Smooth muscle cell (in vitro differentiated cells): ENCODE data around the gene CD9. TPM values are rescaled to one million over a fixed set of nuclear protein-coding genes. Genes with fewer than 3 reads are reported as not detected.

Source experiments
- DNase-seq: peaks from one replicate; lab custom pipeline; 2025; ENCODE audit not compliant: unreplicated experiment; lab: John Stamatoyannopoulos, UW
- H2AFZ ChIP-seq: fragments of 200-600 bp; sonication (generic); 2 replicates; pipeline ENCODE4 v1.6.0; 2016; ENCODE audit warnings: antibody characterized with exemption, low read depth, mild to moderate bottlenecking
- H3F3A ChIP-seq: fragments of 200-600 bp; sonication (generic); 2 replicates; pipeline ENCODE4 v1.6.0; 2017; ENCODE audit warnings: antibody characterized with exemption, low read depth
- H3K27ac ChIP-seq: fragments of 200-600 bp; sonication (generic); 2 replicates; pipeline ENCODE4 v1.5.1; 2016; ENCODE audit warnings: low read depth, mild to moderate bottlenecking
- H3K27me3 ChIP-seq: fragments of 200-600 bp; sonication (generic); 2 replicates; pipeline ENCODE4 v1.6.1; 2016; ENCODE audit warnings: low read depth, mild to moderate bottlenecking
- H3K36me3 ChIP-seq: fragments of 200-600 bp; sonication (generic); 2 replicates; pipeline ENCODE4 v1.5.1; 2016; ENCODE audit warnings: low read depth
- H3K4me1 ChIP-seq: fragments of 200-600 bp; sonication (generic); 2 replicates; pipeline ENCODE4 v1.5.1; 2016; ENCODE audit warnings: low read depth
- H3K4me2 ChIP-seq: fragments of 200-600 bp; sonication (generic); 2 replicates; pipeline ENCODE4 v1.6.0; 2016; ENCODE audit warnings: mild to moderate bottlenecking
- H3K4me3 ChIP-seq: fragments of 200-600 bp; sonication (generic); 2 replicates; pipeline ENCODE4 v1.5.1; 2016; ENCODE audit warnings: mild to moderate bottlenecking
- H3K79me2 ChIP-seq: fragments of 200-600 bp; sonication (generic); 2 replicates; pipeline ENCODE4 v1.6.0; 2016; ENCODE audit warnings: low read depth, mild to moderate bottlenecking
- H3K9ac ChIP-seq: fragments of 200-600 bp; sonication (generic); 2 replicates; pipeline ENCODE4 v1.6.0; 2016; ENCODE audit warnings: low read depth
- H3K9me3 ChIP-seq: fragments of 200-600 bp; sonication (generic); replicated peaks from 2 replicates; pipeline ENCODE4 v1.5.1; 2016; ENCODE audit warnings: low read depth
- H4K20me1 ChIP-seq: fragments of 200-600 bp; sonication (generic); 2 replicates; pipeline ENCODE4 v1.6.0; 2016; ENCODE audit warnings: low read depth
- WGBS: methylation state at CpG from one replicate; pipeline ENCODE4 v1.1.7; 2016; ENCODE audit warnings: low lambda C conversion rate; 5-methylcytosine and 5-hydroxymethylcytosine counted together
- polyA plus RNA-seq: library from polyadenylated mRNA; unstranded; fragments of >200 nt; fragmentation: Nextera tagmentation; extraction: Ambion mirVana; gene quantifications from 2 replicates; pipeline ENCODE4 v1.2.1, GENCODE V29; 2016
- total RNA-seq: library from RNA; depleted of rRNA; stranded (reverse); fragments of >200 nt; gene quantifications from 2 replicates; pipeline ENCODE4 v1.2.3, GENCODE V29; 2014
- TF ChIP-seq, protein P1 (sequence below): fragments of 200-600 bp; sonication (generic); IDR thresholded peaks from 2 replicates; pipeline ENCODE4 v1.5.1; 2017; ENCODE audit warnings: borderline replicate concordance, mild to moderate bottlenecking, antibody characterized with exemption; ENCODE audit not compliant: insufficient read depth, poor library complexity, severe bottlenecking

Gene CD9
- total and polyA plus RNA-seq, 2 experiments from 2014 or later = 144 to 207 TPM

DNA sequence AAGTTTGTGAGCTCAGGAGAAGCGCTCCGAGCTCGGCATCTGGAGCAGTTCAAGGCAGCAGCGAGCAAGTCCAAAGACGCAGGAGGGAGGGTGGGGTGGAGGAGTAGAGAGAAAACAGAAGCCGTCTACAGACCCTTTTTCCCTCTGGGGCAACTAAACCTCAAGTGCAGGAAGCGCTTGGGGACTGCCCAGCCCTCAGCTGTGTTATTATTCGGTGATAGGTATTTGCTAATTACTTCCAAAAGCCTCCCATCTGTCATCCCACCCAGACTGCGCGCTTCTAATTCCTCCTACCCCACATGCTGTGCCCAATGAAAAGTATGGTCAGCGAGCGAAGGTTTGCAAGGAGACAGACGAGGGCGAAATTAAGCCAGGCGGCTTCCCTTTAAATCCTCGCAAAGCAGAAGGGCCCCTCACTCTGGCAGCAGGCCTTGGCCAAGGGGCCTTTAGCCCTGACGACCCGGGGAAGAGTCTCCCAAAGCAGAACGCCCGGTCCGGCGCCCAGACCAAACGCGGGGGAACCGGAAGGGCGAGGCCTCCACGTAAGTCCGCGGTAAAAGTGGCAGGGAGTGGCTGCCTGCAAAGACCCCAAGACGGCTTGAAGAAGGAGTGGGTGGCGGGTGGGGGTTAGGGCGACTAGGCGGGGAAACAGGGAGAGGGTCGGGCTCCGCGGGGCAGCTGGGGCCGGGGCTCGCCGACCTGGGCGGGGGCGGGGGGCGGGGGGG lies 507 bp upstream of the CD9 start:
- WGBS = under 1% methylated on average over 40 of the region's 42 CpGs
- peaks cover 10% of the 10 kb centered on the region for H3K4me1 ChIP-seq
- DNase-seq = peak; percentile 60

DNA sequence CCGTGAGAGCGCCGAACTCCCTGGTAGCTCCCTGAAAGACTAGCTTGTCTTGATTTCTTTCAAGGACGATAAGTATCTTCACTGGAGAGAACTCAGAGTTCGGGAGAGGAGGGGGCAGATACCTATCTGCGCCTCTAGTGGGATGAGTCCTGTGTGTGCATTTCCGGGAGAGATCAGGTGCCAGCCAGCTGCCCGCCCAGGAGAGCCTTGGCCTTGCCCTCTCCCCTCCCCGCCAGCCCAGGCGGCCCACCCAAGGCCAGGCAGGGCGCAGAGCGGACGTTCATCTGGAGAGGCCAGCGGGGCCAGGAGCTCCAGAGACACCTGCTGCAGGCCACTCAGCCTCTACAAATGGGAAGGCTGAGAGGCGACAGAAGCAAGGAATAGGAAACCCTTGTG lies 1.0 kb downstream of the CD9 start:
- Histone ChIP-seq H3K79me2 (peaks cover 54% of the 10 kb centered on the region), H3K9ac (peak overlapping the region; percentile 41), H3K4me3 (peak overlapping the region; percentile 85), H3F3A (peaks cover 8% of the 10 kb centered on the region), H3K4me1 (peaks cover 23% of the 10 kb centered on the region), H3K36me3 (no peaks in the 10 kb centered on the region), H3K9me3 (no peaks in the 10 kb centered on the region), H3K4me2 (peak overlapping the region; percentile 96), H4K20me1 (peaks cover 33% of the 10 kb centered on the region), H2AFZ (no peak overlapping the region), H3K27ac (peak overlapping the region; percentile 14), H3K27me3 (no peaks in the 10 kb centered on the region)
- 17% methylated on average over 15 of the region's 15 CpGs for WGBS
- TF ChIP-seq, protein P1, sequence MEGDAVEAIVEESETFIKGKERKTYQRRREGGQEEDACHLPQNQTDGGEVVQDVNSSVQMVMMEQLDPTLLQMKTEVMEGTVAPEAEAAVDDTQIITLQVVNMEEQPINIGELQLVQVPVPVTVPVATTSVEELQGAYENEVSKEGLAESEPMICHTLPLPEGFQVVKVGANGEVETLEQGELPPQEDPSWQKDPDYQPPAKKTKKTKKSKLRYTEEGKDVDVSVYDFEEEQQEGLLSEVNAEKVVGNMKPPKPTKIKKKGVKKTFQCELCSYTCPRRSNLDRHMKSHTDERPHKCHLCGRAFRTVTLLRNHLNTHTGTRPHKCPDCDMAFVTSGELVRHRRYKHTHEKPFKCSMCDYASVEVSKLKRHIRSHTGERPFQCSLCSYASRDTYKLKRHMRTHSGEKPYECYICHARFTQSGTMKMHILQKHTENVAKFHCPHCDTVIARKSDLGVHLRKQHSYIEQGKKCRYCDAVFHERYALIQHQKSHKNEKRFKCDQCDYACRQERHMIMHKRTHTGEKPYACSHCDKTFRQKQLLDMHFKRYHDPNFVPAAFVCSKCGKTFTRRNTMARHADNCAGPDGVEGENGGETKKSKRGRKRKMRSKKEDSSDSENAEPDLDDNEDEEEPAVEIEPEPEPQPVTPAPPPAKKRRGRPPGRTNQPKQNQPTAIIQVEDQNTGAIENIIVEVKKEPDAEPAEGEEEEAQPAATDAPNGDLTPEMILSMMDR = no peak
- no peak for DNase-seq

More for the DNA sequence above, 507 bp upstream of the CD9 start:
- TF ChIP-seq, protein P1 = no peak
- H3K27ac ChIP-seq = peak overlapping the region; percentile 89
- no peaks in the 10 kb centered on the region for H3K27me3 ChIP-seq
- peaks cover 8% of the 10 kb centered on the region for H3F3A ChIP-seq
- H3K4me2 ChIP-seq = peak overlapping the region; percentile 96
- peak overlapping the region; percentile 83 for H2AFZ ChIP-seq
- peak overlapping the region; percentile 82 for H3K9ac ChIP-seq
- H3K4me3 ChIP-seq = peak overlapping the region; percentile 85
- peaks cover 40% of the 10 kb centered on the region for H3K79me2 ChIP-seq
- no peaks in the 10 kb centered on the region for H3K36me3 ChIP-seq
- H4K20me1 ChIP-seq = peaks cover 28% of the 10 kb centered on the region
- no peaks in the 10 kb centered on the region for H3K9me3 ChIP-seq

DNA sequence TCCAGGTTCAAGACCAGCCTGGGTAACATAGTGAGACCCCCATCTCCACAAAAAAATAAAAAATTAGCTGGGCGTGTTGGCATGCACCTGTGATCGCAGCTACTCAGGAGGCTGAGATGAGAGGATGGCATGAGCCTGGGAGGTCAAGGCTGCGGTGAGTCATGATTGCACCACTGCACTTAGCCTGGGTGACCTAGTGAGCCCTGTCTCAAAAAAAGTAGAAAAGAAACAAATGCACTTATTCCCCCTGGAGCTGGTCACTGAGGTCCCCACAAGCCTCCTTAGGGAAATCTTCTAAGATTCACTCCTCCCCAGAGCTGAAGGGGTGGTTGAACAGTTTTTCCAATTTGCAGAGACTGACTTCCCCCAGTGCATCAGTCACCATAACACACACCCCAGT lies 1.6 kb downstream of the CD9 start:
- Histone ChIP-seq H3F3A (peaks cover 8% of the 10 kb centered on the region), H3K27ac (no peak overlapping the region), H3K36me3 (no peaks in the 10 kb centered on the region), H3K79me2 (peaks cover 60% of the 10 kb centered on the region), H3K9ac (no peak overlapping the region), H4K20me1 (peaks cover 33% of the 10 kb centered on the region), H3K27me3 (no peaks in the 10 kb centered on the region), H3K9me3 (no peaks in the 10 kb centered on the region), H3K4me1 (peaks cover 23% of the 10 kb centered on the region), H3K4me3 (peak overlapping the region; percentile 85), H3K4me2 (peak overlapping the region; percentile 96), H2AFZ (no peak overlapping the region)
- TF ChIP-seq, protein P1 = no peak
- 89% methylated on average over 3 of the region's 3 CpGs for WGBS
- no peak for DNase-seq

DNA sequence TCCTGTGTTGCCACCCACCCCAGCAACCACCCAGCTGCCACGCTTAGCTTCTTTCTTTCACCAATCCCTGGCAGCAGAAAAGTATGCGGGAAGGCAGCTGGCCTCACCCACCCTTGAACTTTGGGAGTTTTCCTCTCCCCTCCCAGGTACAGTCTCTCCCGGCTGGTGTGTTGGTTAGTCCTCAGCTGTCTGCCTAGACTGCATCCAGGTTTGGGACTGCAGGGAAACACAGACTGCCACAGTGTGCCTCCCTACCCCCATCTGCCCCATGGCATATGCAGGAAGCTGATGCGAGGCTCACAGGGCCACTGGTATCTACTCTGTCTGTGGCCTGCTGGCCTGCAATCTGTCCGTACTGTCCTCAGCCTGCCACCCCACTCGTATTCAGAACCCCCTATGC lies 2.1 kb downstream of the CD9 start:
- Histone ChIP-seq H3K9ac (no peak overlapping the region), H3K4me3 (no peak overlapping the region), H3K79me2 (peaks cover 65% of the 10 kb centered on the region), H4K20me1 (peaks cover 33% of the 10 kb centered on the region), H3K27ac (no peak overlapping the region), H3K36me3 (no peaks in the 10 kb centered on the region), H3K9me3 (no peaks in the 10 kb centered on the region), H2AFZ (no peak overlapping the region), H3K27me3 (no peaks in the 10 kb centered on the region), H3K4me2 (peak overlapping the region; percentile 60), H3K4me1 (peaks cover 25% of the 10 kb centered on the region), H3F3A (peaks cover 8% of the 10 kb centered on the region)
- WGBS = 78% methylated on average over 6 of the region's 6 CpGs
- DNase-seq = no peak
- TF ChIP-seq, protein P1 = no peak
